Testis (tissue), 2 donors: Measurements from ENCODE around the gene SNX14.

Source experiments
- POLR2A ChIP-seq: fragments of 450-650 bp; IDR thresholded peaks from one replicate; pipeline ENCODE4 v1.6.1; 2017; ENCODE audit warnings: antibody characterized with exemption, mild to moderate bottlenecking, moderate library complexity
- TF ChIP-seq, protein P1 (sequence below), 3 experiments: fragments of 450-650 bp in 2 of 3; fragments of 200-600 bp in 1 of 3; sonication (generic) in 1 of 3; IDR thresholded peaks; one replicate each; pipeline ENCODE4 v1.5.1; 2016 to 2019; ENCODE audit warnings: antibody characterized with exemption in 3 of 3, mild to moderate bottlenecking in 2 of 3, moderate library complexity in 1 of 3

GRCh38 chr6:85482905-85483700, 110.6 kb downstream of the SNX14 start:
- TF ChIP-seq, protein P1, sequence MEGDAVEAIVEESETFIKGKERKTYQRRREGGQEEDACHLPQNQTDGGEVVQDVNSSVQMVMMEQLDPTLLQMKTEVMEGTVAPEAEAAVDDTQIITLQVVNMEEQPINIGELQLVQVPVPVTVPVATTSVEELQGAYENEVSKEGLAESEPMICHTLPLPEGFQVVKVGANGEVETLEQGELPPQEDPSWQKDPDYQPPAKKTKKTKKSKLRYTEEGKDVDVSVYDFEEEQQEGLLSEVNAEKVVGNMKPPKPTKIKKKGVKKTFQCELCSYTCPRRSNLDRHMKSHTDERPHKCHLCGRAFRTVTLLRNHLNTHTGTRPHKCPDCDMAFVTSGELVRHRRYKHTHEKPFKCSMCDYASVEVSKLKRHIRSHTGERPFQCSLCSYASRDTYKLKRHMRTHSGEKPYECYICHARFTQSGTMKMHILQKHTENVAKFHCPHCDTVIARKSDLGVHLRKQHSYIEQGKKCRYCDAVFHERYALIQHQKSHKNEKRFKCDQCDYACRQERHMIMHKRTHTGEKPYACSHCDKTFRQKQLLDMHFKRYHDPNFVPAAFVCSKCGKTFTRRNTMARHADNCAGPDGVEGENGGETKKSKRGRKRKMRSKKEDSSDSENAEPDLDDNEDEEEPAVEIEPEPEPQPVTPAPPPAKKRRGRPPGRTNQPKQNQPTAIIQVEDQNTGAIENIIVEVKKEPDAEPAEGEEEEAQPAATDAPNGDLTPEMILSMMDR (IDR thresholded peaks at IDR 0.05): peak; percentile 99 to 100 (median 99)
- TF ChIP-seq POLR2A: no peak
